HepG2 (cell line): ENCODE results near the gene GLDC. TPM values are rescaled to one million over a fixed set of nuclear protein-coding genes. Genes with fewer than 3 reads are reported as not detected.

Experiments
- ATAC-seq: fragments of 200-7000 bp; cut with Tn5 transposase; 3 replicates; pipeline ENCODE4 v1.9.1; 2020; ENCODE audit warnings: mild to moderate bottlenecking, moderate library complexity
- BruUV-seq: library from RNA; stranded (reverse); fragments of 400-500 nt; replicated peaks from 2 replicates; lab custom pipeline; 2021; lab: Mats Ljungman, UMichigan
- CTCF ChIA-PET: fragments of 300-600 bp; formaldehyde crosslinking; extraction: SDS; loops from one replicate; lab custom pipeline; 2021; ENCODE audit warnings: low total read pairs, inconsistent platforms, low intra/inter-chr PET ratio; lab: Yijun Ruan, JAX
- POLR2A ChIA-PET: fragments of 350-600 bp; sonication (Branson Sonifier 250); formaldehyde crosslinking; loops from one replicate; lab custom pipeline; 2020; ENCODE audit warnings: antibody characterized with exemption, inconsistent platforms; lab: Yijun Ruan, JAX
- DNase-seq: peaks from one replicate; pipeline ENCODE4 v3.0.0-alpha.2; 2015; ENCODE audit warnings: low spot score
- FAIRE-seq: peaks from 3 replicates; lab custom pipeline; 2011; peaks lifted over from hg19 to GRCh38; lab: Jason Lieb, UNC
- H2AFZ ChIP-seq: one replicate; pipeline ENCODE4 v1.6.1; 2011; ENCODE audit warnings: low read length, inconsistent platforms
- H3K27ac ChIP-seq: fragments of 300-600 bp; 3 replicates; pipeline ENCODE4 v1.8.0; 2011; ENCODE audit warnings: mixed run types, mild to moderate bottlenecking, mixed read lengths, low read length, inconsistent platforms; ENCODE audit not compliant: insufficient read depth; ENCODE audit errors: extremely low read length
- H3K27me3 ChIP-seq, 2 experiments: fragments of 200-600 bp in 1 of 2; 2 replicates in 1 of 2; 3 replicates in 1 of 2; pipeline versions ENCODE4 v1.6.0 to v1.8.0; 2011; ENCODE audit warnings: low read length in 2 of 2, mild to moderate bottlenecking in 2 of 2, moderate library complexity in 2 of 2, inconsistent platforms in 1 of 2; ENCODE audit not compliant: insufficient read depth in 2 of 2, control insufficient read depth in 1 of 2
- H3K36me3 ChIP-seq, 2 experiments: fragments of 200-600 bp in 1 of 2; replicated peaks in 1 of 2; 2 replicates in 1 of 2; 3 replicates in 1 of 2; pipeline versions ENCODE4 v1.5.1 to v1.8.0; 2011; ENCODE audit warnings: low read length in 2 of 2, inconsistent platforms in 1 of 2; ENCODE audit not compliant: insufficient read depth in 2 of 2, control insufficient read depth in 1 of 2
- H3K4me1 ChIP-seq: 2 replicates; pipeline ENCODE4 v1.5.1; 2012; ENCODE audit warnings: low read length, inconsistent platforms; ENCODE audit not compliant: insufficient read depth
- H3K4me2 ChIP-seq: 2 replicates; pipeline ENCODE4 v1.6.0; 2011; ENCODE audit warnings: low read depth, low read length, inconsistent platforms
- H3K4me3 ChIP-seq, 3 experiments: fragments of 200-600 bp in 1 of 3; sonication (generic), shearing (Covaris generic) in 1 of 3; replicated peaks in 1 of 3; 2 replicates each; pipeline ENCODE4 v1.5.1; 2011 to 2016; ENCODE audit warnings: low read length in 3 of 3, inconsistent platforms in 2 of 3, low read depth in 2 of 3, mild to moderate bottlenecking in 2 of 3, control low read depth in 1 of 3, mixed read lengths in 1 of 3; ENCODE audit not compliant: insufficient read depth in 1 of 3
- H3K79me2 ChIP-seq: one replicate; pipeline ENCODE4 v1.6.1; 2011; ENCODE audit warnings: low read length, inconsistent platforms; ENCODE audit not compliant: insufficient read depth
- H3K9ac ChIP-seq: 2 replicates; pipeline ENCODE4 v1.6.0; 2011; ENCODE audit warnings: mild to moderate bottlenecking, low read depth, low read length, inconsistent platforms; ENCODE audit not compliant: insufficient read depth
- H3K9me3 ChIP-seq: 2 replicates; pipeline ENCODE4 v1.5.1; 2012; ENCODE audit warnings: mild to moderate bottlenecking, low read length
- H4K20me1 ChIP-seq: 2 replicates; pipeline ENCODE4 v1.6.0; 2011; ENCODE audit warnings: inconsistent platforms, mild to moderate bottlenecking, low read length, moderate library complexity; ENCODE audit not compliant: insufficient read depth
- DR1 ChIP-seq: sonication (generic); formaldehyde crosslinking; IDR thresholded peaks from 2 replicates; pipeline ENCODE4 v1.8.0; 2021; ENCODE audit warnings: mild to moderate bottlenecking, missing genetic modification reagents, inconsistent platforms
- ISX ChIP-seq: sonication (generic); formaldehyde crosslinking; conservative IDR thresholded peaks from 2 replicates; pipeline ENCODE4 v1.5.0; 2020; ENCODE audit warnings: missing genetic modification reagents
- NFIC ChIP-seq: IDR thresholded peaks from 2 replicates; pipeline ENCODE4 v1.6.1; 2012; ENCODE audit warnings: mild to moderate bottlenecking, low read length, inconsistent platforms
- NFYC ChIP-seq: IDR thresholded peaks from 2 replicates; pipeline ENCODE4 v1.6.1; 2016; ENCODE audit warnings: missing genetic modification reagents, missing compliant biosample characterization
- PCBP2 ChIP-seq: fragments of 200-400 bp; formaldehyde crosslinking; optimal IDR thresholded peaks from 2 replicates; pipeline ENCODE3; 2018; ENCODE audit warnings: low read length, low read depth; ENCODE audit not compliant: poor library complexity, severe bottlenecking
- PRPF4 ChIP-seq: fragments of 200-400 bp; formaldehyde crosslinking; IDR thresholded peaks from 2 replicates; pipeline ENCODE4 v1.6.1; 2016; ENCODE audit warnings: low read length, low read depth; ENCODE audit not compliant: poor library complexity, severe bottlenecking
- SMYD3 ChIP-seq: sonication (generic); formaldehyde crosslinking; IDR thresholded peaks from 2 replicates; pipeline ENCODE4 v1.8.1; 2023; ENCODE audit warnings: mild to moderate bottlenecking, missing genetic modification reagents
- TBP ChIP-seq: sonication (generic); formaldehyde crosslinking; IDR thresholded peaks from 2 replicates; pipeline ENCODE4 v1.5.0; 2020; ENCODE audit warnings: missing genetic modification reagents
- TEAD3 ChIP-seq: optimal IDR thresholded peaks from 2 replicates; pipeline ENCODE3; 2016; ENCODE audit warnings: borderline replicate concordance
- THYN1 ChIP-seq: sonication (generic); formaldehyde crosslinking; IDR thresholded peaks from 2 replicates; pipeline ENCODE4 v1.8.1; 2023; ENCODE audit warnings: low read depth, mild to moderate bottlenecking, moderate library complexity, missing genetic modification reagents, borderline replicate concordance
- ZNF446 ChIP-seq: sonication (generic); formaldehyde crosslinking; IDR thresholded peaks from 2 replicates; pipeline ENCODE4 v1.5.0; 2020; ENCODE audit warnings: mild to moderate bottlenecking, missing genetic modification reagents
- ZNF790 ChIP-seq: sonication (generic); formaldehyde crosslinking; IDR thresholded peaks from 2 replicates; pipeline ENCODE4 v1.8.0; 2022; ENCODE audit warnings: missing genetic modification reagents, mild to moderate bottlenecking, borderline replicate concordance
- ZNF883 ChIP-seq: sonication (generic); formaldehyde crosslinking; IDR thresholded peaks from 2 replicates; pipeline ENCODE4 v1.5.1; 2020; ENCODE audit warnings: mild to moderate bottlenecking, missing genetic modification reagents; ENCODE audit errors: not compliant biosample characterization
- WGBS: methylation state at CpG from one replicate; pipeline ENCODE4 v1.1.6; 2017; ENCODE audit warnings: low lambda C conversion rate; 5-methylcytosine and 5-hydroxymethylcytosine counted together
- in situ Hi-C: cut with HindIII; loops from 2 replicates; pipeline ENCODE4 v1.10.0; 2017; ENCODE audit warnings: low pct_unique_long_range_greater_than_20kb; ENCODE audit not compliant: extremely low pct_ligation_motif_present
- intact Hi-C: fragments of 100-400 bp; cut with micrococcal nuclease; formaldehyde crosslinking; loops from one replicate; pipeline ENCODE4 v1.10.0; 2022; ENCODE audit not compliant: unreplicated experiment
- polyA plus RNA-seq, 8 experiments: library from polyadenylated mRNA; depleted of rRNA in 3 of 8; stranded (reverse) in 7 of 8; unstranded in 1 of 8; fragments of >200 nt; fragmentation: Illumina TruSeq in 4 of 8; extraction: Trizol in 4 of 8; gene quantifications; 2 replicates each; pipeline versions ENCODE4 v1.2.1 to v1.2.3, GENCODE V29; 2011 to 2016; ENCODE audit warnings: low read depth in 4 of 8, missing spikeins in 1 of 8, mixed read lengths in 1 of 8; ENCODE audit not compliant: insufficient read depth in 1 of 8
- total RNA-seq, 5 experiments: library from RNA; depleted of rRNA; stranded (reverse); fragments of >200 nt; fragmentation: Illumina TruSeq; extraction: Trizol; gene quantifications; 2 replicates each; pipeline ENCODE4 v1.2.3, GENCODE V29; 2016; ENCODE audit warnings: low read depth in 1 of 5
- TF ChIP-seq, protein P1 (sequence below), 2 experiments: IDR thresholded peaks; 2 replicates each; pipeline ENCODE4 v1.6.1; 2011 to 2012; ENCODE audit warnings: low read length in 2 of 2, borderline replicate concordance in 1 of 2, low read depth in 1 of 2, mild to moderate bottlenecking in 1 of 2, moderate library complexity in 1 of 2
- TF ChIP-seq, protein P2 (sequence below): sonication (generic); formaldehyde crosslinking; IDR thresholded peaks from 2 replicates; pipeline ENCODE4 v1.9.0; 2021; ENCODE audit warnings: missing genetic modification reagents, borderline replicate concordance
- TF ChIP-seq, protein P3 (sequence below): sonication (generic); formaldehyde crosslinking; conservative IDR thresholded peaks from 2 replicates; pipeline ENCODE4 v1.4.0; 2020; ENCODE audit warnings: mild to moderate bottlenecking, missing genetic modification reagents, moderate library complexity

GLDC gene
- total and polyA plus RNA-seq, 2 of the 13 experiments (the other 11 are each of a cell fraction or from before 2014, with no cell fraction given): 59.3 to 115 TPM

DNA sequence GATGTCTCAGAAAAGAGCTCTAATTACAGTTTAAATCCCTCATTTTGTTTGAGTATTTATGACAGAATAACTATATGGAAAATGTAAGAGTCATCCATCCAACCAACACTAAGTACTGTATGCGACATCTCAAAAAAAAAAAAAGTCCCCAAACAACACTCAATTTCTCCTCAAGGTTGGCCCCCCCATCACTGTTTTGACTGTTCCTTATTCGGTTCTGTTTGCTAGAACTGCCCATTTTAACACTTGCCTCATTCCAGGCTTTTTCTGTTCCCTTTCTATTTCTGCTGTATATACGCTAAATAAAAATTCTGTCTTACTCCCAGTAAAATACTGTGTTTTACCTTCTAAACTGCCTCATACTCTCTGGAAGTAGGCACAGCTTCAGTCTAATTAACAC, 25.2 kb downstream of the GLDC start (continued):
- TF ChIP-seq, protein P1, sequence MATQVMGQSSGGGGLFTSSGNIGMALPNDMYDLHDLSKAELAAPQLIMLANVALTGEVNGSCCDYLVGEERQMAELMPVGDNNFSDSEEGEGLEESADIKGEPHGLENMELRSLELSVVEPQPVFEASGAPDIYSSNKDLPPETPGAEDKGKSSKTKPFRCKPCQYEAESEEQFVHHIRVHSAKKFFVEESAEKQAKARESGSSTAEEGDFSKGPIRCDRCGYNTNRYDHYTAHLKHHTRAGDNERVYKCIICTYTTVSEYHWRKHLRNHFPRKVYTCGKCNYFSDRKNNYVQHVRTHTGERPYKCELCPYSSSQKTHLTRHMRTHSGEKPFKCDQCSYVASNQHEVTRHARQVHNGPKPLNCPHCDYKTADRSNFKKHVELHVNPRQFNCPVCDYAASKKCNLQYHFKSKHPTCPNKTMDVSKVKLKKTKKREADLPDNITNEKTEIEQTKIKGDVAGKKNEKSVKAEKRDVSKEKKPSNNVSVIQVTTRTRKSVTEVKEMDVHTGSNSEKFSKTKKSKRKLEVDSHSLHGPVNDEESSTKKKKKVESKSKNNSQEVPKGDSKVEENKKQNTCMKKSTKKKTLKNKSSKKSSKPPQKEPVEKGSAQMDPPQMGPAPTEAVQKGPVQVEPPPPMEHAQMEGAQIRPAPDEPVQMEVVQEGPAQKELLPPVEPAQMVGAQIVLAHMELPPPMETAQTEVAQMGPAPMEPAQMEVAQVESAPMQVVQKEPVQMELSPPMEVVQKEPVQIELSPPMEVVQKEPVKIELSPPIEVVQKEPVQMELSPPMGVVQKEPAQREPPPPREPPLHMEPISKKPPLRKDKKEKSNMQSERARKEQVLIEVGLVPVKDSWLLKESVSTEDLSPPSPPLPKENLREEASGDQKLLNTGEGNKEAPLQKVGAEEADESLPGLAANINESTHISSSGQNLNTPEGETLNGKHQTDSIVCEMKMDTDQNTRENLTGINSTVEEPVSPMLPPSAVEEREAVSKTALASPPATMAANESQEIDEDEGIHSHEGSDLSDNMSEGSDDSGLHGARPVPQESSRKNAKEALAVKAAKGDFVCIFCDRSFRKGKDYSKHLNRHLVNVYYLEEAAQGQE (IDR thresholded peaks at IDR 0.05; ENCODE audit: borderline replicate concordance in 1 of 2, low read depth in 1 of 2, low read length in 2 of 2): no peak
- TF ChIP-seq, all 625 proteins: peak for 0

DNA sequence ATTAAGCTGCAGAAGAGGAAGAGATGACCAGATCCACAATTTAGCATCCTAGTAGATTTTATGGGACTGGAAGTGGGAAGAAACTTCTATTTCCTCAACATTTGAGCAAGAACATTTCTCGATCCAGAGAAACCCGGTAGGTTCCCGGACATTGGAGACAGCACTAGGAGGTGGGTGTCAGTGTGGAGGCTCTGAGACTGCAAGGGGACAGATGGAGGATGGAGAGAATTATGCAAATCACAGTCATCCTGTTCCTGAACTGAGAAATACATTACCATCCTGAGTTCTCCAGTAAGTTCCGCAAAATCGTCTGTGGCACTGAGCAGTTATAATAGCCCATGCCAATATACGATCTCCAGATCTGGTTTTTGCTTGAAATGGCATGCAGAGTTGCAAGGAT, 25.6 kb downstream of the GLDC start:
- Histone ChIP-seq H3K9me3 (no peaks in the 10 kb centered on the region), H3K27ac (no peak overlapping the region), H4K20me1 (no peaks in the 10 kb centered on the region), H3K27me3 (no peaks in the 10 kb centered on the region), H3K36me3 (peaks cover 10 to 47% of the 10 kb centered on the region in 2 experiments), H3K79me2 (peaks cover 12% of the 10 kb centered on the region), H2AFZ (no peak overlapping the region), H3K4me3 (no peak overlapping the region), H3K4me1 (peaks cover 14% of the 10 kb centered on the region), H3K9ac (no peak overlapping the region), H3K4me2 (no peak overlapping the region)
- POLR2A ChIA-PET: no interaction called here
- 99% methylated on average over 6 of the region's 6 CpGs for WGBS
- DNase-seq: no peak
- intact Hi-C loops (no loop called here), in situ Hi-C loops (no loop called here)
- CTCF ChIA-PET: no interaction called here
- FAIRE-seq: no peak
- ATAC-seq: no peak
- no TSS peak for BruUV-seq
- TF ChIP-seq SMYD3 (no peak), ZNF883 (no peak), ISX (CRISPR knock-in tag) (no peak), ZNF446 (CRISPR knock-in tag) (no peak), ZNF790 (CRISPR knock-in tag) (no peak), PCBP2 (no peak), TBP (CRISPR knock-in tag) (no peak), THYN1 (CRISPR knock-in tag) (no peak), PRPF4 (no peak), TEAD3 (no peak), NFIC (no peak), NFYC (CRISPR knock-in tag) (no peak), DR1 (CRISPR knock-in tag) (no peak)
- TF ChIP-seq, protein P2, sequence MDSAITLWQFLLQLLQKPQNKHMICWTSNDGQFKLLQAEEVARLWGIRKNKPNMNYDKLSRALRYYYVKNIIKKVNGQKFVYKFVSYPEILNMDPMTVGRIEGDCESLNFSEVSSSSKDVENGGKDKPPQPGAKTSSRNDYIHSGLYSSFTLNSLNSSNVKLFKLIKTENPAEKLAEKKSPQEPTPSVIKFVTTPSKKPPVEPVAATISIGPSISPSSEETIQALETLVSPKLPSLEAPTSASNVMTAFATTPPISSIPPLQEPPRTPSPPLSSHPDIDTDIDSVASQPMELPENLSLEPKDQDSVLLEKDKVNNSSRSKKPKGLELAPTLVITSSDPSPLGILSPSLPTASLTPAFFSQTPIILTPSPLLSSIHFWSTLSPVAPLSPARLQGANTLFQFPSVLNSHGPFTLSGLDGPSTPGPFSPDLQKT (CRISPR knock-in tag): no peak
- TF ChIP-seq, protein P3, sequence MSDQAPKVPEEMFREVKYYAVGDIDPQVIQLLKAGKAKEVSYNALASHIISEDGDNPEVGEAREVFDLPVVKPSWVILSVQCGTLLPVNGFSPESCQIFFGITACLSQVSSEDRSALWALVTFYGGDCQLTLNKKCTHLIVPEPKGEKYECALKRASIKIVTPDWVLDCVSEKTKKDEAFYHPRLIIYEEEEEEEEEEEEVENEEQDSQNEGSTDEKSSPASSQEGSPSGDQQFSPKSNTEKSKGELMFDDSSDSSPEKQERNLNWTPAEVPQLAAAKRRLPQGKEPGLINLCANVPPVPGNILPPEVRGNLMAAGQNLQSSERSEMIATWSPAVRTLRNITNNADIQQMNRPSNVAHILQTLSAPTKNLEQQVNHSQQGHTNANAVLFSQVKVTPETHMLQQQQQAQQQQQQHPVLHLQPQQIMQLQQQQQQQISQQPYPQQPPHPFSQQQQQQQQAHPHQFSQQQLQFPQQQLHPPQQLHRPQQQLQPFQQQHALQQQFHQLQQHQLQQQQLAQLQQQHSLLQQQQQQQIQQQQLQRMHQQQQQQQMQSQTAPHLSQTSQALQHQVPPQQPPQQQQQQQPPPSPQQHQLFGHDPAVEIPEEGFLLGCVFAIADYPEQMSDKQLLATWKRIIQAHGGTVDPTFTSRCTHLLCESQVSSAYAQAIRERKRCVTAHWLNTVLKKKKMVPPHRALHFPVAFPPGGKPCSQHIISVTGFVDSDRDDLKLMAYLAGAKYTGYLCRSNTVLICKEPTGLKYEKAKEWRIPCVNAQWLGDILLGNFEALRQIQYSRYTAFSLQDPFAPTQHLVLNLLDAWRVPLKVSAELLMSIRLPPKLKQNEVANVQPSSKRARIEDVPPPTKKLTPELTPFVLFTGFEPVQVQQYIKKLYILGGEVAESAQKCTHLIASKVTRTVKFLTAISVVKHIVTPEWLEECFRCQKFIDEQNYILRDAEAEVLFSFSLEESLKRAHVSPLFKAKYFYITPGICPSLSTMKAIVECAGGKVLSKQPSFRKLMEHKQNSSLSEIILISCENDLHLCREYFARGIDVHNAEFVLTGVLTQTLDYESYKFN (CRISPR knock-in tag): no peak
